Measurements from ENCODE around the gene CXCL13.

Gene CXCL13

GRCh38 chr4:77591532-77591931 is 14.1 kb upstream of the CXCL13 start:
- TF ChIP-seq CTCF (IDR thresholded peaks at IDR 0.05; ENCODE audit: poor library complexity, severe bottlenecking) = no peak
- H3K27me3 ChIP-seq (ENCODE audit: insufficient read depth, poor library complexity, severe bottlenecking) = no peaks in the 10 kb centered on the region
- DNase-seq (ENCODE audit: low spot score) = no peak
- no peak overlapping the region for H3K4me3 ChIP-seq (ENCODE audit: severe bottlenecking)
- no peaks in the 10 kb centered on the region for H3K36me3 ChIP-seq (ENCODE audit: low read depth)
- peaks cover 11% of the 10 kb centered on the region for H3K4me1 ChIP-seq (ENCODE audit: insufficient read depth, poor library complexity, severe bottlenecking)
- no peak for ATAC-seq (ENCODE audit: low read depth)
- H3K9me3 ChIP-seq (ENCODE audit: severe bottlenecking) = no peaks in the 10 kb centered on the region
- no peak overlapping the region for H3K27ac ChIP-seq (ENCODE audit: poor library complexity, severe bottlenecking)

GRCh38 chr4:77593101-77593500 is 12.5 kb upstream of the CXCL13 start:
- ATAC-seq (ENCODE audit: low read depth) (no peak), DNase-seq (ENCODE audit: low spot score) (no peak)
- no peaks in the 10 kb centered on the region for H3K9me3 ChIP-seq (ENCODE audit: severe bottlenecking)
- H3K4me3 ChIP-seq (ENCODE audit: severe bottlenecking) = no peak overlapping the region
- H3K4me1 ChIP-seq (ENCODE audit: insufficient read depth, poor library complexity, severe bottlenecking) = no peaks in the 10 kb centered on the region
- TF ChIP-seq CTCF (IDR thresholded peaks at IDR 0.05; ENCODE audit: poor library complexity, severe bottlenecking) = no peak
- no peak overlapping the region for H3K27ac ChIP-seq (ENCODE audit: poor library complexity, severe bottlenecking)
- no peaks in the 10 kb centered on the region for H3K27me3 ChIP-seq (ENCODE audit: insufficient read depth, poor library complexity, severe bottlenecking)
- no peaks in the 10 kb centered on the region for H3K36me3 ChIP-seq (ENCODE audit: low read depth)

GRCh38 chr4:77593993-77594392 is 11.6 kb upstream of the CXCL13 start:
- Histone ChIP-seq H3K9me3 (ENCODE audit: severe bottlenecking) (no peaks in the 10 kb centered on the region), H3K36me3 (ENCODE audit: low read depth) (no peaks in the 10 kb centered on the region), H3K27me3 (ENCODE audit: insufficient read depth, poor library complexity, severe bottlenecking) (no peaks in the 10 kb centered on the region), H3K4me3 (ENCODE audit: severe bottlenecking) (no peak overlapping the region), H3K4me1 (ENCODE audit: insufficient read depth, poor library complexity, severe bottlenecking) (no peaks in the 10 kb centered on the region), H3K27ac (ENCODE audit: poor library complexity, severe bottlenecking) (no peak overlapping the region)
- DNase-seq (ENCODE audit: low spot score) (no peak), ATAC-seq (ENCODE audit: low read depth) (no peak)
- TF ChIP-seq CTCF (IDR thresholded peaks at IDR 0.05; ENCODE audit: poor library complexity, severe bottlenecking) = no peak

- DNase-seq (ENCODE audit: low spot score) = no peak
- Histone ChIP-seq H3K9me3 (ENCODE audit: severe bottlenecking) (no peaks in the 10 kb centered on the region), H3K36me3 (ENCODE audit: low read depth) (no peaks in the 10 kb centered on the region), H3K27ac (ENCODE audit: poor library complexity, severe bottlenecking) (no peak overlapping the region), H3K4me1 (ENCODE audit: insufficient read depth, poor library complexity, severe bottlenecking) (no peaks in the 10 kb centered on the region), H3K4me3 (ENCODE audit: severe bottlenecking) (no peak overlapping the region), H3K27me3 (ENCODE audit: insufficient read depth, poor library complexity, severe bottlenecking) (no peaks in the 10 kb centered on the region)
- no peak for TF ChIP-seq CTCF (IDR thresholded peaks at IDR 0.05; ENCODE audit: poor library complexity, severe bottlenecking)
- ATAC-seq (ENCODE audit: low read depth) = no peak
Measured at GRCh38 chr4:77595364-77595973, 10.2 kb upstream of the CXCL13 start.

GRCh38 chr4:77599378-77599777 is 6.2 kb upstream of the CXCL13 start:
- DNase-seq (ENCODE audit: low spot score) = no peak
- Histone ChIP-seq H3K4me3 (ENCODE audit: severe bottlenecking) (no peak overlapping the region), H3K27me3 (ENCODE audit: insufficient read depth, poor library complexity, severe bottlenecking) (no peaks in the 10 kb centered on the region), H3K4me1 (ENCODE audit: insufficient read depth, poor library complexity, severe bottlenecking) (peaks cover 14% of the 10 kb centered on the region), H3K9me3 (ENCODE audit: severe bottlenecking) (no peaks in the 10 kb centered on the region), H3K27ac (ENCODE audit: poor library complexity, severe bottlenecking) (no peak overlapping the region), H3K36me3 (ENCODE audit: low read depth) (no peaks in the 10 kb centered on the region)
- peak; percentile 77 for TF ChIP-seq CTCF (IDR thresholded peaks at IDR 0.05; ENCODE audit: poor library complexity, severe bottlenecking)
- ATAC-seq (ENCODE audit: low read depth) = peak; percentile 68; the same call in 2 of the 3 replicates
